ENCODE data around the gene SLC23A1.
A peak's percentile ranks its signal among the peaks of the same experiment; 100 is the strongest.
"Not testable (repeated sequence)": the region's sequence is repeated elsewhere in the genome, so short reads cannot be mapped to it uniquely, and the experiment has no call there.

Gene SLC23A1

DNA sequence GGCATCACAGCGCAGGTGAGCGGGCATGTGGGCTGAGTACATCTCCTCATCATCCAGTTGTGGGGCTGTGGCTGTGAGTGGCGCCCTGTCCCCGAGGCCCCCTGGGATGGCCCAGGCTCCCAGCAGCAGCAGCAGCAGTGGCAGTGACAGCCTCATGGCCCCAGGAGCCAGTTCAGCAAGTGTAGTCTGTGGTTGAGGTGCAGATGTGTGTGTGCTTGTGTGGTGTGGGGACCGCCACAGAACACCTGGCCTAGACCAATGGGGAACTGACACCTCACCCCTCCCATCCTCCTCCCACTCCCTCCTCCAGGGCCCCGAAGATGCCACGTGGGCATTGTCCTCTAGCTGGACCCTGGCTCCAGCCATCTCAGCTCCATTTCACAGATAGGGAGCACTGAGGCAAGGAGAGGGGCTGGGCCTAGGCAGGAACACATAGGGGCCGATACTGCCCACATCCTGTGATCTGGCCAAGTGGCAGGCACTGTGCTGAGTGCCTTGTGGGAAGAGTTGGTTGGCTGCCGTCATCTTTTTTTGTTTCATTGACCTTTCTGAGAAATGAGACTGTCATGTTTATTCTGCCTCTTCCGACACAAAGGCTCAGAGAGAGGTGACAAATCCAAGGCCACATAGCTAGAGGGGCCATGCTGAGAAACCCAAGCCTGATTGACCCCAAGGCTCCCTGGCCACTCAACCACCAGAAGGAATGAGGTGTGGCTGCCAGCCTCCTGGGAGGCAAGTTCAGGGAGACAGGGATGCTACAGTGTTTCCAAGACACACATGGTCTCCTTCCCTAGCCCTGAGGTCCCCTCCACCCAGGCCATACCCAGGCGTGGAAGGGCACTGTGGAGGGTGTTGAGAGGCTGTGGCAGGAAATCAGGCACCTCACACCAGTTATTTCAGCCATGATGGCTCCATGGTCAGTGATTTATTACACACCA, 6.9 kb upstream of the SLC23A1 start, which contains the start of gene MZB1:
Gene MZB1, minus strand, starts transcription at position 213 of the 938 bp plus-strand sequence. Its CDS starts 57 bp downstream, at position 156.
- peak in 1 of 2 donors; percentile 12 for DNase-seq (ENCODE audit: low read depth in 2 of 2)

DNA sequence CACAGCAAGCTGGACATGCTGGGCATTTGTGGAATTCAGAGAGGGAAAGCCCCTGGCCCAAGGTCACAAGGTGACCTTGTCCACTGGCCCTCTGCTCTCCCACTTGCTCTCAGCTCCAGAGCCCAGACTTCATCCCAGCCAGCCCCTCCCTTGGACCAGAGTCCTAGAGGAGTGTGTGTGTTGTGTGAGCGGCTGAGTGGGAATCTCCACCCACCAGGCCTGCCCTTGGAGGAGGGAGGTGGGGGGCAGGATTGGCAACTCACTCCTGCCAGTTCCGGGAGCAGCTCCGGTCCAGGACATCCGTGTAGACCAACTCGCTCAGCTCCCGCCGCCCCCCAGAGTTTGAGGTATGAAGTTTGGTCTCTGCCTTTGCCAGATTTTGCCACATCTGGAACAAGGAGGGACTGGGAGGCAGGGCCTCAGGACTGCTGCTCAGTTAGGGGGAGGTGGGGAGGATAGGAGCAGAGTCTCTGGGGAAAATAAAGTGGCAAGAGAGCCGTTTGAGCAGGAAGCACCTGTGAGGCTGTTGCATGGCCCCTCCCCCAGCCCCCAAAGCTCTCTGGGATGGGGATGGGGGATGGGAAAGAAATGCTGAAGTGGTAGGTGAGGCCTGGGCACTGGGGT, 5.2 kb upstream of the SLC23A1 start:
- no peak for DNase-seq (ENCODE audit: low read depth in 2 of 2)

DNA sequence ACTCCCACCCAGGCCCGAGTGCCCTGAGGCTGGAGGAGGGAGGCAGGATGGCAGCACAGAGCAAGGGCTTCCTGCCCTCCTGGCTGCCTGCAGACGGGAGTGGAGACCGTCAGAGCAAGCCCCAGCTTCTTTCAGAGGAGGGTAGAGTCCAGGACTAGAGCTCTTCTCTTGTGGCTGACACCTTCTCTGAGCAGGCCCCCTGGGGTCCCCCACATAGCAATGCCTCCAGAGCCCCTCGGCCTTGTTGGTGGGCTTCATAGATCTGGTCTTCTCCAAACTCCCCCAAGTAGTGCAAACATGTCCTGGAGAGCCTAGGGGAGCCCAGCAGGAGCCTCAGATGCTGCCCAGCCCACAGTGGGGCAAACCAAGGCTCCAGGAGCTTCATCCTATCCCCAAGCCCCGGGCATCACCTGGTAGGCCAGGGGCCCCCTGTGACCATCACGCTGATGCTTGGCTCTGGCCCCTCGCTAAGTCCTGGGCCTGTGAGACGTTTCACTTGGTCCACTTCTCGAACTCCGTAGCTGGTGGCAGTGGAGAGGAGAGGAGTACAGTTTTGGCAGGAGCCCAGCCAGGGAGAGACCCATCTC, 4.6 kb upstream of the SLC23A1 start:
- DNase-seq (ENCODE audit: low read depth in 2 of 2), result no peak

DNA sequence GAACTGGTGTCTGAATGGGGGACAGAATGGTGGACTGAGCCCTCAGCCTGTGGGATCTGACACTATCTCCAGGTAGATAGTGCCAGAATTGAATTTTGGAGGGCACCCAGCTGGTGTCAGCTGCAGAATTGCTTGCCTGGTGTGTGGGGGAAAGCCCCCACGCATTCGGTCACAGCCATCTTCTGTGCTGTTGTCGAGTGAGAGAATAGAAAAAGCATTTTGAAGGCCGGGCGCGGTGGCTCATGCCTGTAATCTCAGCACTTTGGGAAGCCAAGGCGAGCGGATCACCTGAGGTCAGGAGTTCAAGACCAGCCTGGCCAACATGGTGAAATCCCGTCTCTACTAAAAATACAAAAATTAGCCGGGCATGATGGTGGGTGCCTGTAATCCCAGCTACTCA, 3.9 kb upstream of the SLC23A1 start:
- not testable (repeated sequence) for DNase-seq (ENCODE audit: low read depth in 2 of 2)

DNA sequence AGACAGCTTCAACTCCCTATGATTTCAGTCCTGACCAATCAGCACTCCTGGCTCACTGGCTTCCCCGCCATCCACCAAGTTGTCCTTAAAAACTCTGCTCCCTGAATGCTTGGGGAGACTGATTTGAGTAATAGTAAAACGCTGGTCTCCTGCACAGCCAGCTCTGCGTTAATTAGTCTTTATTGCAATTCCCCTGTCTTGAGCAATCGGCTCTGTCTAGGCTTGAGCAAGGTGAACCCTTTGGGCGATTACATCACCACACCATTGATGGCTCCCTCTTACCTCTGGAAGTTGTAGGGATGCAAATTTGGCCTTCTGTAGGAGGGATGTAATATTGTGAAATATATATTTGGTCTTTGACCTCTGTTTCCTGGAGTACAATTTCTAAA, 2.9 kb upstream of the SLC23A1 start:
- DNase-seq (ENCODE audit: low read depth in 2 of 2), result no peak

DNA sequence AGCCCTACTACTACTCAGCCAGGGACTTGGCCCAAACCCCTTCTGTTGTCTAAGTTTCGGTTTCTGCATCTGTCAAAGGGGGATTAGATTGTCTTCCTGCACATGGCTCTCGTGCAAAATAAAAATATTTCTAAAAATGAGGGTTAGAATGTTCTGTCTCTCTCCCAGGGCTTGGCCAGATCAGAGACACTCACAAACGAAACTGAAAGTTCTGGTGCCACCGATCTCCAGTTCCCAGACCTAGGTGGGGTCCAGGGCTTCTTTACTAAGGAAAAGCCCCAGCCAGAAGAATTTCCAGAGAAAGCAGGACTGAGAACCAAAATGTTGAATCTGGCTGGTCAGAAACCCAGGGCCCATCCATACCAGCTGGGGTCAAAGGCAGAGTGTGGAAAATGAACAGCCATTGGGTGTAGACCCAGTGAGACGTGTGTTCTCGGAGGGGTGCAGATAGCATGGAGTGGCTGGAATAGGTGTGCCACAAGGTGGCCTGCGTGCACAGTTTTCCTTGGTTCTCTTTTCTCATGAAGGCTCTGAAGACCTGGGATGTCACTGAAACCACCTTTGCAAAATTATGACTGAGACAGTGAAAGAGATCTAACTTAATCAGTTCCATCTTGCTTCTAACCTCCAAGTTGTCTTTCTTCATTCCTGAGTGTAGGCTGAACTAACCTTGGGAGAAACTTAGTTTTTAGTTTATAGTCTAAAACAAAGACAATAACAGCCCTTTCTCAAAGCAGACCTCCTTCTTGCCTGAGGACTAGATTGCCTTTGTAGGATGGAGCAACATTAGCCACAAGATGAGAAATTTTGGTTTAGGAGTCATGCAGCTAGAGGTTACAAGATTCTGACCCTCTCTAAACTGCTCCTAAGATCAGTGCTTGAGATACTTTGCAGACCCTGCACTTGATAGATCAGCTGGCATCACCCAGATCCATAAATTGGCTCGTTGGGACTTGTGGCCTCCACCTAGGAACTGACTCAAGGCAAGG, 2.3 kb upstream of the SLC23A1 start:
- DNase-seq (ENCODE audit: low read depth in 2 of 2), result no peak

DNA sequence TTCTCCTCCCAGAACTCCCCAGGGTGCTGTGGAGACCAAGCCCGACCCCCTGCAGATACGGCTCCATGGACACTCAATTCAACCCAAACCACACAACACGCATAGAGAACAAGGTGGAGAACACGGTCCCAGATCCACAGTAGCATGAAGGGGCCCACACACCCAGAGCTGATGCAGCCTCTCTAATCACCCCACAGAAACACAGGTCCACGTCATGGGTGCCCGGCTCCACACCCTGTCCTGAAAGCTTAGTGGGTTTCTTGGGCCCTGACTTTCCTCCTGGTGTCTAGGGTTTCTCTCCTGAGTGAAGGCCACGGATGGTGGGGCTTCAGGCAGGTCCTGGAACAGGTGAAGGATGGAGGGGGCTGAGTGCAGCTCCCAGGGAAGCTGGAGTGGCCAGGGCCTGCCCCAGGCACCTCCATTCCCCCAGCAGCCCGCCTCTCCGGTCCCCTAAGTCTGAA, 1.5 kb upstream of the SLC23A1 start:
- DNase-seq (ENCODE audit: low read depth in 2 of 2), result no peak

DNA sequence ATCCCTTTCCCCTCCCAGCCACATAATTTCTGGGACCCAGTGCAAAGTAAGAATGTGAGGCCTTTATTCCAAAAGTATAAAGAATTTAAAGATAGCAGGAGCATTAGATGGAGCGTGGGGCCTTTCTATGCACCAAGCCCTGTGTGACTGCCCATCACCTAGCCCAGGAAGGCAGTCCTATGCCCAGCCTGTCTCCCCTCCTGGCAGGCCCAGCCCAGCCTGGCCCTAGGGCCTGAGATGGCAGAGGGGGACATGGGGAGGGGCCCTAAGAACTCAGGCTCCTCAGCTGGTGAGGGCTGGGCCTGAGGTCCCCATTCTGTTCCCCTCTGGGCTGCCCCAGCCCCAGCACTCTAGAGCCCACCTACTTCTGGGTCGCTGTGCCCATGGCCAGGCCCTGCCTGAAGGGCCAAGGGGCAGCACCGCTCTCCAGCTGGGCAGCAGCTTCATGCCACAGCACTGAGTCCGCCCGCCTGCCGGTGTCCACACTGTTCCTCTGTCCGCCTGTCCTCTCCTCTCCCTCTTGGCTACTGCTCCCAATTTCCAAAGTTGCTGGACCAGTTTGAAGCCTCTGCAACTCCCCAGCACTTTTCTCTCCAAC, 995 bp upstream of the SLC23A1 start:
- no peak for DNase-seq (ENCODE audit: low read depth in 2 of 2)

DNA sequence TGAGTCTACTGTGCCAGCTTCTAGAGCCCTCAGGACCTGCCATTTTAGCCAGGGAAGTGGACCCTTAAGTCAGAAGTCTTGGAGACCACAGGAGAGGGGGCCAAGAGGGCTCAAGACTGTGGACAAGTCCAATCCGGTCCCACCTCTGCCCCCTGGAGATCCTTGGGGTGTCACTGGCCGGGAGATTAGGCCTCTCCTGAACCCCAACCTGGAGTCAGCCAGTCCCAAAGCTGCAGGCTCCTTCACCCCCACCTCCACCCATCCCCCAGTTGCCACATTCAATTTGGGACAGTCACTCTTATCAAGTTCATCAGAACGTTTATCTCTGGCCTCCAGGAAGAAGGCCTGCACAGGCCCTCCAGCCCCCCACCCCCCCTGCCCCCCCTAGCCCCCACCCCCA, 290 bp downstream of the SLC23A1 start:
- DNase-seq (ENCODE audit: low read depth in 2 of 2), result no peak

DNA sequence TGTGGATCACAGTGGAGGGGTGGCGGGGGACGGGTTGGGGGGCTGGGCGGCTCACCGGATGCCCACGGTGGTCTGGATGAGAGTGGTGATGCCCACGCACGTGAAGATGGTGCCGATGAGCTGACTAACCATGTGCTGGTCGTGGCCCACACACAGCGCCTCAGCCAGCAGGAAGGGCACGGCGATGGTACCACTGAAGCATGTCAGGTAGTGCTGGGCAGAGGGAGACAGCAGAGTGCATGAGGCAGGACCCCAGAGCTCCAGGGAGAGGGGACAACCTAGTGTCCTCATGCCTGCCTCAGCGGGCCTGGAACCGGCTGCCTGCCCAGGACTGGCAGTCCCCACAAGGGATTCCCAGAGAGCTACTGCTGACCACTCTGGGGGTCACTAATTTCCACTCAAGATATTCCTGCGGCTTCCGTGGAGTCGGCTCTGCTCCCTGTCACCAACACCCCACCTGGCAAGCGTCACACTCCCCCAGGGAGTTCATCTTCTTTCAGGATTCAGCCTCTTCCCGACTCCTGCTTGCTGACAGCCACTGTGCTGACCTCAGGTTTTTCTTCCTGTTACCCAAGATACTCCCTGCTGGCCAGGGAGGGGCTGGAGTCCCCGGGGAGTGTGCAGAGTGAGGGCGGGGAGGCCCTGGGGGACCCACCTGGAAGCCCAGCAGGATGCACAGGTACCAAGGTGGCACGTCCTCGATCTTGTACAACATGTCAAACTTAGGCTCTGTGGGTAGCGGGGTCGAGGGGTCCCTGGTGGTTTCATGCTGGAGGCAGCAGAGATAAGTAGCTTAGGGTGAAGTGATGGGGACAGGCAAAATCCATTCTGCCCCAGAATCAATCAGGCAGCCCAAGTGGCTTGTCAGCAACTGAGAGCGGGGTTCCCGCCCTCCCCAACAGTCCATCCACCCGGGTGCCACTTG, 998 bp downstream of the SLC23A1 start:
- no peak for DNase-seq (ENCODE audit: low read depth in 2 of 2)

DNA sequence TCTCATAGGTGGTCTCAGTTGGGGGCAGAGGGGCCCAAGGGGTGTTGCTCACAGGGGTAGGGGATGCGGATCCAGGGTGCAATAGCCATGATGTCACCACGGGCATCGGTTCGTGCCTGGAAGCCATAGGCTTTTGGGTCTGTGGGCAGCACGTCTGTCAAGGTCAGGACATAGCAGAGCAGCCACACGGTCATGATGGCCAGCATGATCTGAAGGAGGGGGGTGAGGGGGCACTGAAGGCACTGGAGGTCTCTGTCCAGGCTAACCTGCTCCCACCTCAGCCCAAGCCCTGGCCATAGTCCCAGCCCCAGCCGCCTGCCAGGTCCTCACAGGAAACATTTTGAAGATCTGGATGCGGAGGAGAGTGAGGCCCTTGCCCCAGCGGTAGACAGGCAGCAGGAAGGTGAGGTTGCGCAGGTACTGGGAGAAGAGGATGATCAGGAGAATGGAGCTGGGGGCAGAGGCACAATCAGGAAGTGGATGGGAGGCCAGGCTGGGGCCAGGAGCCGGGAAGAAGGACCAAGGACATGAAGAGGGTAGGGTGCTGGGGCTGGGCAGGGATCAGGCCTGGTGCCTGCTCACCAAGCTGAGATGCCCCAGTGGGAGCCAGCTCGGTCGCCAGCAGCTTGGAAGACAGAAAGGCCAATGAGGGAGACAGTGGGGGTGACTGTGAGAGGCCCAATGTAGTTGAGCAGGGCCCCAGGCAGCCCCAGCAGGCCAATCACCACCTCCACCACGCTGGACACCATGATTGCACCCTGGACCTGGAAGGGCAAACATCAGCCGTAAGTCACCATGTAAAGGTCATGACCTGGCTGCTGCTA, 3.3 kb downstream of the SLC23A1 start:
- no peak for DNase-seq (ENCODE audit: low read depth in 2 of 2)

DNA sequence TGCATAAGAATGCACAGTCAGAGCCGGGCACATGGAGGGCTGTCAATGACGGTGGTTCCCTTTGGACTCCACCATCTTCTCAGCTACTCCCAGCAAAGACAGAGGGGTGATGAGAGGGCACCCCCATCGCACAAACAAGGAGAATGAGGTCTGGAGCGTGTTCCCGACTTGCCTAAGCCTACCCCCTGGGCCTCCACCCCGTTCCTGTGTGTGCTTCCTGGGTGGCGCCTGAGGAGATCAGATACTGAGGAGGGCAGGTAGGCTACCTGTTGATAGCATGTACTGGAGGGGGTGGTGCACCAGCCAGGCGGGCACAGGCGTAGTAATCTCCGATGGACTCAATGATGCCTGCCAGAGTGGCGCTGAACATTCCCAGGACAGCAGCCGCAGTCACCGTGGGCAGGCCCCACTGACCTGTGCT, 4.1 kb downstream of the SLC23A1 start:
- no peak for DNase-seq (ENCODE audit: low read depth in 2 of 2)

DNA sequence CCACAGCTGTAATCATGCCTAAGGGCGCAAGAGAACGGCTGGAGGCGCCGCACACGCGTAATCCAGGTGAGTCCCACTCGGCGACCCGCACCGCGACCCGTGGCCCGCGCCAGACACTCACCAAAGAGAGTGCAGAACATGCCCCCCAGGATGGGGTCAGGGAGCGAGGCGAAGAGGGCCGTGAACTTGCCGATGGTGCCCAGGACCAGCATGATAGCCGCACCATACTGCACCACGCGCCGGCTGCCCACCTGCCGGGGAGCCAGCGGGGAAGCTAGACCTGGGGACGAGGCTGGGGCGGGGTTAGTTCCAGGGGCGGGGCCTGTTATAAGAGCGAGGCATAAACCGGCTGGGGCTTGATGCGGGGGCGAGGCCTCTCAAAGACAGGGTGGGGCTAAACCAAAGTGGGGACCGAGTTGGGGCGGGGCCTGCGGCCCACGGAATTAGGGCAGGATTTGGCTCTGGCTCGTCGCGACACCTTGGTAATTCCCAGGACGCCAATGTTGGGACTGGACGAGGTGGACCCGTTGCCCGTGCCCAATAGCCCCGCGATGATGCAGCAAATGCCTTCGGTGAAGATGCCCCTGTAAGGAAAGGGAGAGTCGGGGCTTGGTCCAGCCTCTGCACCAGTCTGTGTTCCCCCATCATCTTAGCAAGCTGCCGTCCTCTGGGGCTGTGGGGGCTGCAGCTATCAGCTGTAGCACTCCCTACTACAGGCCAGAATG, 4.8 kb downstream of the SLC23A1 start:
- no peak for DNase-seq (ENCODE audit: low read depth in 2 of 2)

DNA sequence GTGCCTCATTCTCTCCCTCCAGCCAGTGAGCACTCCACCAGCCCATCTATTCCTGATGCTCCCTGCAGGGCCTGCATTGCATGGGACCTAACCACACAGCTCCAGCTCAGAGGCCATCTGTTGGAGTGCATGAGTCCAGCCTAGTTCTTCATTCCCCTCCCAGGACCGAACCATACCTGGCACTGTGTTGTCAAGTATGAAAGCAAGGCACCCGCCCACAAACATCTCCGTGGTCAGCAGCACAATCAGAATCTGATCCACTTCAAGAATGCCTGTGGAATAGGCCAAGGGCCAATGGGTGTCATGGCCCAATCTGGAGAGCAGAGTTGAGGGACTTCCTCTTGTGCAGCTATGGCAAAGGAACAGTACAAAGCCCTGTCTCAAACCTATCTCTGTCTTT, 5.9 kb downstream of the SLC23A1 start:
- DNase-seq (ENCODE audit: low read depth in 2 of 2), result no peak

DNA sequence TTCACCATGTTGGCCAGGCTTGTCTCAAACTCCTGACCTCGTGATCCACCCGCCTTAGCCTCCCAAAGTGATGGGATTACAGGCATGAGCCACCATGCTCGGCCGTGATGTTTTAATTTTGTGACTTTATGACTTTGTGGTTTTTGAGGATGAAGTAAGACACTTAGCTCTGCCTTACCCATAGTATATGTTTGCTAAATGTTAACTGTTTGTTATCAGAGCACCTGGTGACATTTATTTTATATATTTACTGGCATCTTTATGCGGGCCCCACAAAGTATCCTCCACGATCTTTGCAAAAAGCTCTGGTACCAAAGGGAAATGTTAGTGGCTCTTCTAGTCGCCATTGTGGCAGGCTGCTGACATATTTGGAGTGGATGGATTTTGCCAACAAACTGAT, 6.7 kb downstream of the SLC23A1 start:
- DNase-seq (ENCODE audit: low read depth in 2 of 2), result no peak

DNA sequence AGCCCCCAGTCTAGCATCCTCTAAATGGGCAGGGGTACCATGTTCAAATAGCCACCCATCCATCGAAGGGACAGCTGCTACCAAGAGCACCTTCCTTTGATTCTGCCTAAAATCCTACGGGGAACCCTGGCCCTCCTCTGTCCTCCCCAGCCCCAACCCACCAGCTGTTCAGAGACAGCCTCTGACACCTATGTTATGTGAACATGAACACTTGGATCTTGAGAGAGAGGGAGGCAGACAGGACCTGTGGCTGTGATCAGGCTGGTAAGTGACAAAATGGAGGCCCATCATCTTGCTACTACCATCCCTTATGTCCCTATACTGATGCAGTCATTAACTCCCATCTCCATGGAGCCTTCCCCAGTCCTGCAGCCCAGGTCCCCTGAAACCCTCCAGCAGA, 8.2 kb downstream of the SLC23A1 start:
- no peak for DNase-seq (ENCODE audit: low read depth in 2 of 2)

DNA sequence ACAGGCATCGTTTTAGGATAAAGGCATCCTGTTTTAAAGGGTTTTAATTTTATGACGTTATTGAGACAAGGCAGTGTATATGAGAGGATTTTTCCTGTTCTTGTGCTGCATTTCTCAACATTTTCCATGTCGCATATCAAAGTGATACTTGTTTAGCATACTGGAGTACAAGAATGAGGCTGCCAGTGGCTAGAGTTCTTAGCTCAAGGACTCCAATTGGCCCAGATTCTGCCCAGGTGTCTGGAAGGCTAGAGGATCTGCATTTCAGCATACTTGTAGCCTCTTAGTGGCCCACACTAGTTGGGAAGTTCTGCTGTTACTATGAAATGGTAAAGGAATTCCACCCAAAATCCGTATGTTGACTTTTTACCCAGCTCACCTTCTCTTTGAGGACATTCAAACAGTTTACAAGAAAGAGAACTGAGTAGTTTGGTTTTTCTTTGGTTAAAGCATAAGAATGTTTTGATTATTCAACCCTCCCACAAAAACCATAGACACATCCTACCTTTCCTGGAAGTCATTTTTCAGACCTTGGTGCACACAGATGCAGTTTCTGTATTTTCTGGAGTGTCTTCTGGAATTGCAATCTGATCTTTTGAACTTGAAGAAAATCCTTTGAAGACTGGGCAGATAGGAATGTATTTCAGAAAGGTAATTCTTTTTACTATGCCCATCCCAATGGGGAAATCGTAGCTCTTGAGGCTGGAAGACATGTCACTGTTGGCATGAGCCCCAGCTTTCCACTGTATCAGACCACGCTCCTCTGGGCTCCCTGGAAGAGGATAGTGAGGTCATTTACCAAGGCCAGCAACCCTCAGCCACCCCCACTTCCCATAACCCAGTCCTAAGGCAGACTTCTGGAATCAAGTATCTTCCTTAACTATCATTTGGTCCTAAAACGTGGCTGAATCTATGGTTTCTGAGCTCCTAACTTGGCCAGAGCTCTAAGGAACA, 11.3 kb downstream of the SLC23A1 start:
- DNase-seq (ENCODE audit: low read depth in 2 of 2), result no peak

Measured in stimulated activated CD4-positive, alpha-beta T cell treated with anti-CD3 and anti-CD28 coated beads, Interleukin-1b, Interleukin-23, amount 100 ng/mL, for 1 hour (primary cell).